Bronchial epithelial cell (primary cell): ENCODE results near the gene ARHGAP5. TPM values are rescaled to one million over a fixed set of nuclear protein-coding genes. Genes with fewer than 3 reads are reported as not detected.

ENCODE experiments used
- DNase-seq: peaks from one replicate; pipeline ENCODE4 v3.0.0-alpha.2; 2010; ENCODE audit warnings: low read depth
- FAIRE-seq: peaks from 2 replicates; lab custom pipeline; 2011; peaks lifted over from hg19 to GRCh38; lab: Jason Lieb, UNC
- H3K27me3 ChIP-seq: 2 replicates; pipeline ENCODE4 v1.5.1; 2011; ENCODE audit warnings: low read length; ENCODE audit not compliant: control insufficient read depth, insufficient read depth
- H3K36me3 ChIP-seq: 2 replicates; pipeline ENCODE4 v1.5.1; 2011; ENCODE audit warnings: low read length; ENCODE audit not compliant: control insufficient read depth, insufficient read depth
- H3K4me3 ChIP-seq: 2 replicates; pipeline ENCODE4 v1.5.1; 2011; ENCODE audit warnings: mild to moderate bottlenecking, low read depth, low read length, control low read depth
- total RNA-seq: library from RNA; depleted of rRNA; stranded (reverse); fragments of >200 nt; gene quantifications from 2 replicates; pipeline ENCODE4 v1.2.1, GENCODE V29; 2014
- TF ChIP-seq, protein P1 (sequence below): IDR thresholded peaks from 2 replicates; pipeline ENCODE4 v1.5.1; 2011; ENCODE audit warnings: mild to moderate bottlenecking, moderate library complexity, low read length, control low read depth, inconsistent platforms; ENCODE audit not compliant: insufficient read depth, severe bottlenecking

The ARHGAP5 gene
- total RNA-seq, 1 donor from 2014 or later = 139 TPM

DNA sequence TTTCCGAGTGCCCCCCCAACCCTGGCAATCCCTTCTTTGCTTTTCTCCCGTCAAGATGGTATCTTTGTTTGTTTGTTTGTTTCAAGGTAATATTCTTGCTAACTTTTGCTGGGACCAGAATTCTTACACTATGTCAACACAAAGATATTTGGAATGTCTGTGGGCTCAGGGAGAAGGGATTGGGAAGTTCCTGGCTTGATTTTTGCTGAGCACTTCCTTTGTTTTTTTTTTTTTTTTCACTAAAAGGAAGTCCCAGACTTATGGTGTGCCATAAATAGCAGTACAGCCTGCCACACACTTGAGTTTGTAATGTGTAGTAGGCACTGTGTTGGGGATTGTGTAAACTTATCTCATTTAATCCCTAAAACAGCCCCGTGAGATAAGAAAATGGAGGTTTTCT lies 113.6 kb downstream of the ARHGAP5 start:
- no peak overlapping the region for H3K4me3 ChIP-seq
- H3K36me3 ChIP-seq = no peaks in the 10 kb centered on the region
- TF ChIP-seq, protein P1, sequence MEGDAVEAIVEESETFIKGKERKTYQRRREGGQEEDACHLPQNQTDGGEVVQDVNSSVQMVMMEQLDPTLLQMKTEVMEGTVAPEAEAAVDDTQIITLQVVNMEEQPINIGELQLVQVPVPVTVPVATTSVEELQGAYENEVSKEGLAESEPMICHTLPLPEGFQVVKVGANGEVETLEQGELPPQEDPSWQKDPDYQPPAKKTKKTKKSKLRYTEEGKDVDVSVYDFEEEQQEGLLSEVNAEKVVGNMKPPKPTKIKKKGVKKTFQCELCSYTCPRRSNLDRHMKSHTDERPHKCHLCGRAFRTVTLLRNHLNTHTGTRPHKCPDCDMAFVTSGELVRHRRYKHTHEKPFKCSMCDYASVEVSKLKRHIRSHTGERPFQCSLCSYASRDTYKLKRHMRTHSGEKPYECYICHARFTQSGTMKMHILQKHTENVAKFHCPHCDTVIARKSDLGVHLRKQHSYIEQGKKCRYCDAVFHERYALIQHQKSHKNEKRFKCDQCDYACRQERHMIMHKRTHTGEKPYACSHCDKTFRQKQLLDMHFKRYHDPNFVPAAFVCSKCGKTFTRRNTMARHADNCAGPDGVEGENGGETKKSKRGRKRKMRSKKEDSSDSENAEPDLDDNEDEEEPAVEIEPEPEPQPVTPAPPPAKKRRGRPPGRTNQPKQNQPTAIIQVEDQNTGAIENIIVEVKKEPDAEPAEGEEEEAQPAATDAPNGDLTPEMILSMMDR = no peak
- no peaks in the 10 kb centered on the region for H3K27me3 ChIP-seq
- FAIRE-seq (no peak), DNase-seq (no peak)

DNA sequence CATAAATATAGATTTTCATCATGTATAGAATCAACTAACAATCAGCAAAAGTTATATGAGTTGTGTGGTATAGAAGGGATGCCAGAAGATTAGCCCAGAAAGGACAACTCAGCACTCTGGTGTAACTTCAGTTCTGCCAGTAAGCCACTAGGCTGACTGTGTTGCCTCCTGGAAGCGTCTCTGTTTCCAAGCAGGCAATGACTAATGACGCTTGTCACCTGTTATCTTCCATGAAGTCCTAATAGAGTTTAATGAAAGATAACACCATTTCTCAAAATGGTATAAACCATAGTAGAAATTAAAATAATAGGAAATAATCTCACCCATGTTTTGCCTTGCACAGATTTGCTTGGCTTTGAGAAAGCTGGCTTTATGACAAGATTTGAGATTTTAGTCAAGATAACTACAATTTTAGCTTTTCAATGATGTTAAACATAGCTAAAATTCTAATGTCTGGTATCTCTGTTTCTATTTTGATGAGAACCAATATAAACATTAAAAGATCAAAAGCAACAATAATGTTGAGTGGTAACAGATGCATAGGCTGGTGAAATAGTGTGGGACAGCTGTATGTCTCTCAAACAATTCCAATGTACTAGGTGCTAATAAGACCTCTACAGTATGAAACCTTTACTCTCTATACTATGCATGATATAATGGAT lies 115.7 kb downstream of the ARHGAP5 start:
- H3K27me3 ChIP-seq = no peaks in the 10 kb centered on the region
- DNase-seq (no peak), FAIRE-seq (no peak)
- no peaks in the 10 kb centered on the region for H3K36me3 ChIP-seq
- no peak overlapping the region for H3K4me3 ChIP-seq
- TF ChIP-seq, protein P1 = no peak

DNA sequence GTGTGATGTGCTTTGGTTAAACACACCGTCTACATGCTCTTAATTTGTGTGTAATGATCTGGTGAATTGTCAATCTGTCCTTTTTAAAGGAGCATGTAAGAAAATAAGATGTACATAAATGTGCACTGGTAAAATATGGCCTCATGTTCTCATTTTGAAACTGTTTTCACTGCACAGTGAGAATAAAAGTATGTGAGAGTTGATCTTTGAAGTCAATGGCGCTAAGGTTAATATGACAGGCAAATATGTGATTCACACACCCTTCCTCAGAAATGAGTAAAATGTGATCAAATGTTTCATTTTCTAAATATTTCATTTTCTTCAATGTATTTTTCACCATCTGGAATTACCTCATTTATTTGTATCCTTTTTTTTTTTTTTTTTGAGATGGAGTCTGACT lies 116.4 kb downstream of the ARHGAP5 start:
- Histone ChIP-seq H3K4me3 (no peak overlapping the region), H3K36me3 (no peaks in the 10 kb centered on the region), H3K27me3 (no peaks in the 10 kb centered on the region)
- TF ChIP-seq, protein P1 = no peak
- FAIRE-seq (no peak), DNase-seq (no peak)

DNA sequence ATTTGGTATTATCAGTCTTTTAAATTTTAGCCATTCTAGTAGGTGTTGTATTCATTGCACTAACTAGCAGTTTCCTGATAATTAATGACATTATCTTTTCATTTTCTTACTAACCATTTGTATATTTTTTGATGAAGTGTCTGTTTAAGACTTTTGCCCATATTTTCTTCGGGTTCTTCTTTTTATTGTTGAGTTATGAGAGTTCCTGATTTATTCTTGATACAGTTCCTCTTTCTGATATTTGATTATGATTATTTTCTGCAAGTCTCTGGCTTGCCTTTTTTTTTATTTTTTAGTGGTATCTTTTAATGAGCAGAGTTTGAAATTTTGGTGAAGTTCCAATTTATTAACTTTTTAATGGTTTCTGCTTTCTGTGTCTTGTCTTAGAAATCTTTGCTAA lies 118.5 kb downstream of the ARHGAP5 start:
- Histone ChIP-seq H3K4me3 (no peak overlapping the region), H3K36me3 (no peaks in the 10 kb centered on the region), H3K27me3 (no peaks in the 10 kb centered on the region)
- TF ChIP-seq, protein P1 = no peak
- DNase-seq (no peak), FAIRE-seq (no peak)

DNA sequence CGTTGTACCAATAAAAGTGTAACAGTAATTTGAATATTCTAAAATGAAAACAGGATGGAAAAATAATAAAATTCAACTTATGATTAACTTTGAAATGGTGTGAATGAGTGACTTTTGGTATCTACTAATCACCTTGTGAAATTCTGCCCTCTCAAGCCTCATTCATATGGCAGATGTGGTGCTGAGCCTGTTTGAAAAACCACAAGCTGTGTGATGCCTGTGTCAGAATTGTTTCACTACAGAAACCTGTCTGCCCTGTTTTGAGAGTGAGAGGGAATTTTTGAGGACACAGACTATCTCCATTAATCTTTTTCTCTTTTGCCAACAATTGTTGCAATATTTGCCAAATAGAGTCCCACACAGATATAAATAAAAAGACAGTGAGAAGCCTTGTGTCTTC lies 120.8 kb downstream of the ARHGAP5 start:
- FAIRE-seq (no peak), DNase-seq (peak; percentile 33)
- Histone ChIP-seq H3K27me3 (no peaks in the 10 kb centered on the region), H3K36me3 (no peaks in the 10 kb centered on the region), H3K4me3 (no peak overlapping the region)
- TF ChIP-seq, protein P1 = no peak
